Fibroblast of lung (primary cell): Measurements from ENCODE around the gene FCRL5. TPM values are rescaled to one million over a fixed set of nuclear protein-coding genes. Genes with fewer than 3 reads are reported as not detected.

ENCODE experiments used
- DNase-seq, 2 donors: peaks; one replicate each; pipeline versions ENCODE4 v3.0.0 to v3.0.0-alpha.2; 2010; ENCODE audit warnings: low read depth in 2 of 2
- H2AFZ ChIP-seq: 2 replicates; pipeline ENCODE4 v1.5.1; 2012; ENCODE audit warnings: low read length, control low read depth, inconsistent platforms
- H3K27ac ChIP-seq: 2 replicates; pipeline ENCODE4 v1.5.1; 2011; ENCODE audit warnings: low read length, control low read depth; ENCODE audit not compliant: insufficient read depth
- H3K27me3 ChIP-seq: 2 replicates; pipeline ENCODE4 v1.5.1; 2011; ENCODE audit warnings: mild to moderate bottlenecking, low read length; ENCODE audit not compliant: control insufficient read depth, insufficient read depth
- H3K36me3 ChIP-seq: 2 replicates; pipeline ENCODE4 v1.5.1; 2011; ENCODE audit warnings: low read length; ENCODE audit not compliant: control insufficient read depth, insufficient read depth
- H3K4me1 ChIP-seq: 2 replicates; pipeline ENCODE4 v1.5.1; 2011; ENCODE audit warnings: low read length; ENCODE audit not compliant: control insufficient read depth, insufficient read depth; ENCODE audit errors: extremely low read depth
- H3K4me2 ChIP-seq: 2 replicates; pipeline ENCODE4 v1.5.1; 2011; ENCODE audit warnings: low read length, control low read depth; ENCODE audit not compliant: insufficient read depth; ENCODE audit errors: extremely low read depth
- H3K4me3 ChIP-seq, 4 experiments: fragments of 200-600 bp in 1 of 4; sonication (generic) in 1 of 4; replicated peaks in 1 of 4; 2 replicates each; pipeline ENCODE4 v1.5.1; 2011 to 2016; ENCODE audit warnings: low read length in 4 of 4, low read depth in 3 of 4, mild to moderate bottlenecking in 3 of 4, control low read depth in 2 of 4, inconsistent platforms in 1 of 4, mixed read lengths in 1 of 4; ENCODE audit not compliant: insufficient read depth in 1 of 4; ENCODE audit errors: control extremely low read depth in 1 of 4
- H3K79me2 ChIP-seq: 2 replicates; pipeline ENCODE4 v1.5.1; 2012; ENCODE audit warnings: mild to moderate bottlenecking, low read length, inconsistent platforms; ENCODE audit not compliant: control insufficient read depth, insufficient read depth
- H3K9ac ChIP-seq: 2 replicates; pipeline ENCODE4 v1.5.1; 2011; ENCODE audit warnings: mild to moderate bottlenecking, low read length, control low read depth; ENCODE audit not compliant: insufficient read depth
- H3K9me3 ChIP-seq: 2 replicates; pipeline ENCODE4 v1.5.1; 2012; ENCODE audit warnings: low read depth, low read length; ENCODE audit not compliant: control insufficient read depth, insufficient read depth
- H4K20me1 ChIP-seq: 2 replicates; pipeline ENCODE4 v1.5.1; 2011; ENCODE audit warnings: low read length; ENCODE audit not compliant: control insufficient read depth, insufficient read depth; ENCODE audit errors: extremely low read depth
- CTCF ChIP-seq, 2 donors: IDR thresholded peaks in 1 of 2; conservative IDR thresholded peaks in 1 of 2; 1 replicate in 1 of 2; 2 replicates in 1 of 2; pipeline ENCODE4 v1.5.1; 2011 to 2012; ENCODE audit warnings: low read length in 2 of 2, control low read depth in 1 of 2, inconsistent platforms in 1 of 2, low read depth in 1 of 2, mild to moderate bottlenecking in 1 of 2
- EZH2 ChIP-seq: IDR thresholded peaks from 2 replicates; pipeline ENCODE4 v1.5.1; 2012; ENCODE audit warnings: low read length, control low read depth, mild to moderate bottlenecking; ENCODE audit errors: missing control alignments
- polyA plus RNA-seq, 2 donors: library from polyadenylated mRNA; depleted of rRNA in 1 of 2; stranded (reverse) in 1 of 2; unstranded in 1 of 2; fragments of >200 nt; gene quantifications; 2 replicates each; pipeline ENCODE4 v1.2.1, GENCODE V29; 2011 to 2012; ENCODE audit warnings: missing spikeins in 1 of 2
- total RNA-seq: library from RNA; depleted of rRNA; stranded (reverse); fragments of >200 nt; gene quantifications from 2 replicates; pipeline ENCODE4 v1.2.1, GENCODE V29; 2014

FCRL5 gene
- total and polyA plus RNA-seq, 2 donors (not counting 1 experiment from before 2014, with no cell fraction given) = 0.05 TPM; not detected in 1

GRCh38 chr1:157477419-157477818 lies 74.9 kb downstream of the FCRL5 start:
- TF ChIP-seq CTCF (conservative IDR thresholded peaks at IDR 0.05 in 1 of 2, IDR thresholded peaks at IDR 0.05 in 1 of 2; ENCODE audit: low read depth in 1 of 2, low read length in 2 of 2) (no peak), EZH2 (no peak)
- H3K4me3 ChIP-seq = no peak overlapping the region
- no peaks in the 10 kb centered on the region for H3K4me1 ChIP-seq
- no peaks in the 10 kb centered on the region for H3K27me3 ChIP-seq
- H4K20me1 ChIP-seq = no peaks in the 10 kb centered on the region
- H3K36me3 ChIP-seq = no peaks in the 10 kb centered on the region
- DNase-seq = no peak
- no peaks in the 10 kb centered on the region for H3K9me3 ChIP-seq
- H3K4me2 ChIP-seq = no peak overlapping the region
- no peak overlapping the region for H3K27ac ChIP-seq
- H2AFZ ChIP-seq = no peak overlapping the region
- no peak overlapping the region for H3K9ac ChIP-seq
- no peaks in the 10 kb centered on the region for H3K79me2 ChIP-seq

- no peak for TF ChIP-seq CTCF (conservative IDR thresholded peaks at IDR 0.05 in 1 of 2, IDR thresholded peaks at IDR 0.05 in 1 of 2; ENCODE audit: low read depth in 1 of 2, low read length in 2 of 2)
Measured at GRCh38 chr1:157472959-157473358, 79.4 kb downstream of the FCRL5 start.

GRCh38 chr1:157472056-157472701 lies 80.1 kb downstream of the FCRL5 start:
- Histone ChIP-seq H2AFZ (no peak overlapping the region), H3K27me3 (no peaks in the 10 kb centered on the region), H3K36me3 (no peaks in the 10 kb centered on the region), H3K9me3 (no peaks in the 10 kb centered on the region), H3K4me3 (no peak overlapping the region), H3K27ac (no peak overlapping the region), H3K4me1 (no peaks in the 10 kb centered on the region), H3K79me2 (no peaks in the 10 kb centered on the region), H3K9ac (no peak overlapping the region), H3K4me2 (no peak overlapping the region), H4K20me1 (no peaks in the 10 kb centered on the region)
- no peak for DNase-seq
- TF ChIP-seq EZH2 = no peak
- TF ChIP-seq CTCF (conservative IDR thresholded peaks at IDR 0.05 in 1 of 2, IDR thresholded peaks at IDR 0.05 in 1 of 2; ENCODE audit: low read depth in 1 of 2, low read length in 2 of 2) = no peak

More at GRCh38 chr1:157472959-157473358, 79.4 kb downstream of the FCRL5 start:
- H3K79me2 ChIP-seq = no peaks in the 10 kb centered on the region
- H3K4me2 ChIP-seq = no peak overlapping the region
- no peak overlapping the region for H3K9ac ChIP-seq
- H3K9me3 ChIP-seq = no peaks in the 10 kb centered on the region
- no peaks in the 10 kb centered on the region for H3K27me3 ChIP-seq
- H2AFZ ChIP-seq = no peak overlapping the region
- H3K4me1 ChIP-seq = no peaks in the 10 kb centered on the region
- H4K20me1 ChIP-seq = no peaks in the 10 kb centered on the region
- no peaks in the 10 kb centered on the region for H3K36me3 ChIP-seq
- no peak for DNase-seq
- no peak overlapping the region for H3K27ac ChIP-seq
- H3K4me3 ChIP-seq = no peak overlapping the region
